NCI-H1048 (cell line): ENCODE data around the gene AOC2.
"Not testable (repeated sequence)": the region's sequence is repeated elsewhere in the genome, so short reads cannot be mapped to it uniquely, and the experiment has no call there.

Source experiments
- DNase-seq: peaks from one replicate; lab custom pipeline; 2025; lab: John Stamatoyannopoulos, UW

AOC2 gene

DNA sequence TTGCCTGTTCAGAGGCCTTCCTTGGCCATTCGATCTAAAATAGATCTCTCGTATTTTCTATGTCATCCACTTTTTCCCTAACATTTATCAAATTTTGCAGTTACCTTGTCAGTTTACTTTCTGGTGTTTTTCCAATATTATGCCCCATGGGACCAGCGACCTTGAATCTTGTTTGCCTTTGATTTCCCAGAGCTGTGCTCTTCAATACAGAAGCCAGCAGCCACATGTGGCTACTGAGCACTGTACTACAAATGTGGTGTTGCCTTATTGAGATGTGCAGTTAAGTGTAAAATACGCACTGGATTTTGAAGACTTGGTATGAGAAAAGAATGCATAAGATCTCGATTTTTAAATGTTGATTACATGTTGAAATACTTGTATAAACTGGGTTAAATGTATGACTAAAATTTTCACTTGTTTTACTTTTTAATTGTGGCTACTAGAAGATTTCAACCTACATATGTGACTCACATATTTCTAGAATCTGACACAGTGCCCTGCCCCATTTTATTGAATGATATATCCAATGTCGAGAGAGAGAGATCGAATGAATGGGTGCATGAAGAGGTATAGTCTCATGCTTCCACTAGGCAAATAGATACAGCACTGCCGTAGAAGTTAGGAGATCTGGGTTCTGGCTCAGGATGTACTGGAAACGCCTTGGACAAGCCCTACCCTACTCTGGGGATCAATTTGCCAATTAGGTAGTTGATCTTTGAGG lies 12.0 kb upstream of the AOC2 start:
- no peak for DNase-seq

DNA sequence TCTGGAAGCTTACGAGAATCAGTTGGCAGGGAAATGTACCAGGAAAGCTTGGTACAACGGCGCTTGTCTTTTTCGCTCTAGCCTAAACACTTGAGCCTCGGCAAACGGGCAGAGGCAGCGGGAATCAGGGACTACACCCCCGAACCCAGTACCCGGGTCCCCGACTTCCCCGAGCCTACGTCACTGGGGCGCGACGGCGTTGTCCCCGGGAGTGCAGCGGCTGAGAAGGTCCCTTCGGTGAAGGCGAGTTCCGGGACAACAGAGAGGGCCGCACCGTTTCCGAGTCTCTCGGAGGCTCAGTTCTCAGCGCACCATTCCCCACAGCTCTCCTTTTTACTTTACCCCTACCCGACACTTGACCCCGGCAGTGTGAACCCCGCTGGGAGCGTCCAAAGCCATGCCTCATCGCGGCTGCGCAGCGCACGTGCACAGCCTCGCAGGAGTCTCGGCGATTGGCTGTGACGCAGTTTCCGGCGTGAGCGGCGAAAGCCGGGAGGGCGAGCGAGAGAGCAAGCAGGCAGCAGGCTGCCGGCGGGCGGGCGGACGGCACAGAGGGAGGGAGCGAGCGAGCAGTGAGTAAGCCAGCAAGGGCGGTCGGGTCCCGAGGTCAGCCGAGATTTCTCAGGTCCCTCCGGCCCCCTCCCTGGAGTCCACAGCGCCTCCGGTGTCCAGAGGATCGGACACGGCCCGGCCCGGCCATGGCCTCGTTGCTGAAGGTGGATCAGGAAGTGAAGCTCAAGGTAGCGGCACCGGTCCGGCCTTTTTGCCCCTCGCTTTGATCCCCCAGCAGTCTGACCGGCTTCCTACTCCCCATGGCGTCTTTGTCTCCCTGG lies 11.2 kb upstream of the AOC2 start, which contains the start of gene PSME3:
PSME3 (plus strand) TSS at position 464 of the 833 bp plus-strand sequence; CDS start at position 699, 235 bp downstream.
- peak; percentile 71 for DNase-seq

DNA sequence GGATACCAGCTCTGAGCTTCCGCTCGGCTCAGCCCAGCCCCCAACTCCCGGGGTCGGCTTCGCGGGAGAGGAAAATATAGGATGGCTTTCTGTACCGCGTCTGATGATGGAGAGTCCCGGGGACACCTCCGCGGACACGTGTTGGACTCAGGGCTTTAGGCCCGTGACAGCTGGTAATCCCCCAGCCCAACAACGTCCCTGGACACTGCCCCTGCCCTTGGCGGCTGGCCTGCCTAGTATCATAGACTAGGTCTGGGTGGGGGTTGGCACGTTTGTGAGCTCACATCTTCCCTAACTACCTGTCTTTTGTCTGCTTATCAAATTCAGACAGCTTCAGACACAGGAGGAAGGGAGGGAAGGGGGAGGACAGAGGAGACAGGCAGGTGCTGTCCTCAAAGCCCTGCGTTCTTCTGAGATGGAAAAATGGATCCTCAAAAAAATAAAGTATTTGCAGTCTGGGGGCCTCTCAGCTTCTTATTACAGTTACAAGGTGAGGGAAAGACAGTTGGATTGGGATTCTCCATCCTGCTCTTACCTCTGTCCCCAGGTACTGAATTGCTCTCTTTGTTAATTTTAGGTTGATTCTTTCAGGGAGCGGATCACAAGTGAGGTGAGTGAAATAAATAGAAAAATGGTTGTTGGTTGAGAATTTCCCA lies 10.5 kb upstream of the AOC2 start:
- no peak for DNase-seq

DNA sequence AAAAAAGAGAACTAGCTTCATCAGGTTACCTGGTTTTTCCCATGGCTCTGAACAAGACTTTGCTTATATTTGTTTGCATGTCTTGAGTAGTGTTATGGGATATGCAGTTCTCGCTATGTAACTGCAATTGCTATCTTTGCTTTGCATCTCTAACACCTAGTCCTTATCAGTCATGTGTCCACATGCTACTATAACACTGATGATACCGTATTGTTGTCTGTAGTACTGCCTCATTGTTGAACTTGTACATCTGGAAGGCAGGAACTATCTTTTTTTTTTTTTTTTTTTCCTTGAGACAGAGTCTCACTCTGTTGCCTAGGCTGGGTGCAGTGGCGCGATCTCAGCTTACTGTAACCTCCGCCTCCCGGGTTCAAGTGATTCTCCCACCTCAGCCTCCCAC lies 8.6 kb upstream of the AOC2 start:
- DNase-seq = no peak

DNA sequence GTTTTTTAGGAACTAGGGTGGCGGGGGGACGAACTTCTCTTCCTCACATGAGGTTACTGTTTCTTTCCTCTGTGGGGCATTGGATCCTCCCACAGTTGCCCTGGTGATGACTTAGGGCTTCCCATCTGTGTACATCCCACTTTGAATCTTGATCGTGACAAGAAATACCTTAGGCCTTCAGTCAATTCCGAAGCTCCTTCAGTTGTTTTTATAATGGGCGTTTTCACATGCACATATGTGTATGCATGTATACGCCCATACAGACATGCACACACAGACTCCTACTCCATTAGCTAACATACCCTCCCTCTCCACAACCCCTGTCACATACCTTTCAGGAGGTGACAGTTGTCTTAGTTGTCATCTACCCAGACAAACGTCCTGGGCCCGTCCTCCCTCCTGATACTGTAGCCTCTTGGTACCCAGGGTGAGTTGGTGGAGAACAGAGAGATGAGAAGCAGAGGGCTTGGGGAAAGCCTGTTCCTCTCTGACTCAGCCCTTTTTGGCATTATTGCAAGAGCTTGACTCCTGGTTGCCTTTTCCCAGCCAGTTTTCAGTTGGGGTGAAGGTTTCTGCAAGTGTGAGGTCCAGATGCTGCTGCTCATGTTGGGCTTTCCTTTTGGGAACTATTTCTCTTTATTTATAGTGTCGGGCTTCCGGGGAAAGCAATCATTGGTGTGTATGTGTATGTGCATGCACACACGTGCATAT lies 2.2 kb upstream of the AOC2 start:
- no peak for DNase-seq

DNA sequence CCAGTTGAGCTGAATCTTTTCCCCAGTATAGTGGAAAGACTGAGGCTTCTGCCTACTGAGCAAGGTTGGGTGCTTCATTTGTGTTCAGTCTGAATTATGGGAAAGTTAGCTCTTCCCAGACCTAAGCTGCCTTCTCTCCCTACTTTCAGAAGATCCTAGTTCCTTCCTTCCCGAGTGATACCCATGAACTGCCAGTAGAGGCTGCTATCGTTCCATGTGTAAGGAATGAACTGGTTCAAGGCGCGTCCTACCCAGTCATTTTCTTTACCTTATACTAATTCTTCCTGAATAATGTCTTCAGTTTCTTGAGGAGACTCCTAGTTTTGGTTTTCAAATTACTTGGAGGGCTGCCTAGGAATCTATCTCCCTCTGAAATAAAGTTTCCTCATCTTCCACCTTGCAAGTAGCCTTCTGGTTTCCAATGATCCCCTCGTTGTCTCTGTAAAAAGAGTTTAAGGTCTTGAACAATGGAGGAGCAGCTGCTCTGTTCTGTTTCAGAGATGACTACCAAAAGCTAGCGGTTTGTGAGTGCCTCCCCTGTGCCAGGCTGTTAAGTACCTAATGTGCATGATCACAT lies 934 bp upstream of the AOC2 start:
- DNase-seq = no peak

DNA sequence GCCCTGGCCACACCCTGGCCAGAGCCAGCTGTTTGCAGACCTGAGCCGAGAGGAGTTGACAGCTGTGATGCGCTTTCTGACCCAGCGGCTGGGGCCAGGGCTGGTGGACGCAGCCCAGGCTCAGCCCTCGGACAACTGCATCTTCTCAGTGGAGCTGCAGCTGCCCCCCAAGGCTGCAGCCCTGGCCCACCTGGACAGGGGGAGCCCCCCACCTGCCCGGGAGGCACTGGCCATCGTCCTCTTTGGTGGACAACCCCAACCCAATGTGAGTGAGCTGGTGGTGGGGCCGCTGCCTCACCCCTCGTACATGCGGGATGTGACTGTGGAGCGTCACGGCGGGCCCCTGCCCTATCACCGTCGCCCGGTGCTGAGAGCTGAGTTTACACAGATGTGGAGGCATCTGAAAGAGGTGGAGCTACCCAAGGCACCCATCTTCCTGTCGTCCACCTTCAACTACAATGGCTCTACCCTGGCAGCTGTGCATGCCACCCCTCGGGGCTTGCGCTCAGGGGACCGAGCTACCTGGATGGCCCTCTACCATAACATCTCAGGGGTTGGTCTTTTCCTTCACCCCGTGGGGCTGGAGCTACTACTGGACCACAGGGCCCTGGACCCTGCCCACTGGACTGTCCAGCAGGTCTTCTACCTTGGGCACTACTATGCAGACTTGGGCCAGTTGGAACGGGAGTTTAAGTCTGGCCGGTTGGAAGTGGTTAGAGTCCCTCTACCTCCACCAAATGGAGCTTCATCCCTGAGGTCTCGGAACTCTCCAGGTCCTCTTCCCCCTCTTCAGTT lies 578 bp downstream of the AOC2 start:
- no peak for DNase-seq

DNA sequence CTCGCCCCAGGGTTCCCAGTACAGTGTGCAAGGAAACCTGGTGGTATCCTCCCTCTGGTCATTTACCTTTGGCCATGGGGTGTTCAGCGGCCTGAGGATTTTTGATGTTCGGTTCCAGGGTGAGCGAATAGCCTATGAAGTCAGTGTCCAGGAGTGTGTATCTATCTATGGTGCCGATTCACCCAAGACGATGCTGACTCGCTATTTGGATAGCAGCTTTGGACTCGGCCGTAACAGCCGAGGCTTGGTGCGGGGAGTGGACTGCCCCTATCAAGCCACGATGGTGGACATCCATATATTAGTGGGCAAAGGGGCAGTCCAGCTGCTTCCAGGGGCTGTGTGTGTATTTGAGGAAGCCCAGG lies 1.2 kb downstream of the AOC2 start:
- DNase-seq = no peak

DNA sequence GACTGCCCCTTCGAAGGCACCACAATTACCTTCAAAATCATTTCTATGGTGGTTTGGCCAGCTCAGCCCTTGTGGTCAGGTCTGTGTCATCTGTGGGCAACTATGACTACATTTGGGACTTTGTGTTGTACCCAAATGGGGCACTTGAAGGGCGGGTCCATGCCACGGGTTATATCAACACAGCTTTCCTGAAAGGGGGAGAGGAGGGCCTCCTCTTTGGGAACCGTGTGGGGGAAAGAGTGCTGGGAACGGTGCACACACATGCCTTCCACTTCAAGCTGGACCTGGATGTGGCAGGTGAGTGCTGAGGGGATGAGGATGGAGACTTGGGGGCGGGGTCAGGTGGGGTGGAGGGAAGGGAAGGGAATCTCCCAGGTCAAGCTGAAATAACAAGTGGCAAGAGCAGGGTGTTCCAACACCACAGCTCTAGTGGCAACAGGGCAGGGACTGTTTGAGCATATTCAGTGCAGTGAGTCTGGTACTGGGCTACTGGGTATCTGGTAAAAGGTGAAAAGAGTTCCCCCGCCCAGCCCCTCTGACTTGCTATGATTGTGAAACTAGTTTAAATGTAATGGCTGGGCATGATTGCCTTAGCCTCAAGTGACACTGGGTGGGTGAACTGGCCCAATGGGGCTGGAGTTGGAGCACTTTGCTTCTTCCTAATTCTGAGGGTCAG lies 1.7 kb downstream of the AOC2 start:
- no peak for DNase-seq

DNA sequence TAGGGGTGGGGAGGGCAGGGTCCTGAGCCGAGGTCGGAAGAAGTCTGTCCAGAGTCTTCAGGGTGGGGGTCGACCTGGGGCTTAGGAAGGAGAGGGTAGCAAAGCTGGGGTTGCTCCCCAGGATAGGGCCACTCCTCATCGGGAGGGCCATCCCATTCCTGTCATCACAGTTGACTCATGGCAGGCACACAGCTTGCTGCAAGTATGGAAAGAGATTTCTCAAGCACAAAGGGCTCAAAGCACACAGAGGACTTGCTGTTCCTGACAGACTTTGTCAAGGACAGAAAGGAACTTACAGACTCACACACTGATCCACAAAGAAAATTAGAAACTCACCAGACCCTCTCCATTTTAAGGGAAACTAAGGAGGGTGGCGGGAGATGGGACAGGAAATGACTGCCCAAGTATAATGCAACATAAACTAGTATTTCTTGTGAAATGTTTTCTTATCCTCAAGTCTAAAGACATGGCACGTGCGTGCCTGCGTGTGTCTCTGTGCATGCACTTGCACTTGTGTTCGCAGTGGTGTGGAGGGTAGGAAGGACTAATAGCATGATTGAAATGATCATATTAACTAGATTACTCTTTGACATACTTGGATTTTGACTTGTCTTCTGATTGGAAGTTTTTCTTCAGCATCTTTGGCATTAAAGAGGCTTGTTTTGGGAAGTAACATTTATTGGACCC lies 2.4 kb downstream of the AOC2 start:
- DNase-seq = no peak

DNA sequence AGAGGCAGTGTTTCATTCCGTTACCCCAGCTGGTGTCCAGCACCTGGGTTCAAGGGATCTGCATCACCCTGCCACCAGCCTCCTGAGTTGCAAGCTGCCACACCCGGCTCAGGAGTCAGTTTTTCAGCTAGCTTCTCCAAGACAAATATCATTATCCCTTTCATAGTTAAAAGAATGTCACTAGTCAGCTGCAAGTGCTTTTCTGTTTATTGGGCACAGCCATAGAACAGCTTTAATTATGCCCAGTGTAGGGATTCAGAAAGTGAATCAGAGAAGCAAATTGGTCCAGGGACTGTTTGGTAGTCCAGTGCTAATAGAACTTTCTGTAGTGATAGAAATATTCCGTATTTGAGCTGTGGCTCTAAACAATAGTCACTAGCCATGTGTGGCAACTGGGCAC lies 3.7 kb downstream of the AOC2 start:
- no peak for DNase-seq

DNA sequence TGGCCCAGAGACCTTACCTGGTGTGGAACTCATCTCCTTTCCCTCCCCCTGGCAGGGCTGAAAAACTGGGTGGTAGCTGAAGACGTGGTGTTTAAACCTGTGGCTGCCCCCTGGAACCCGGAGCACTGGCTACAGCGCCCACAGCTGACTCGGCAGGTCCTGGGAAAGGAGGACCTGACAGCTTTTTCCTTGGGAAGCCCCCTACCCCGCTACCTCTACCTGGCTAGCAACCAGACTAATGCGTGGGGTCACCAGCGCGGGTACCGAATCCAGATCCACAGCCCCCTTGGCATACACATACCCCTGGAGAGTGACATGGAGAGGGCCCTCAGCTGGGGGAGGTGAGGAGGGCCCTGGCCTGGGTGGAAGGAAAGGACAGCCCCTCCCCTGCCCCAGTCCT lies 4.7 kb downstream of the AOC2 start:
- DNase-seq = no peak

DNA sequence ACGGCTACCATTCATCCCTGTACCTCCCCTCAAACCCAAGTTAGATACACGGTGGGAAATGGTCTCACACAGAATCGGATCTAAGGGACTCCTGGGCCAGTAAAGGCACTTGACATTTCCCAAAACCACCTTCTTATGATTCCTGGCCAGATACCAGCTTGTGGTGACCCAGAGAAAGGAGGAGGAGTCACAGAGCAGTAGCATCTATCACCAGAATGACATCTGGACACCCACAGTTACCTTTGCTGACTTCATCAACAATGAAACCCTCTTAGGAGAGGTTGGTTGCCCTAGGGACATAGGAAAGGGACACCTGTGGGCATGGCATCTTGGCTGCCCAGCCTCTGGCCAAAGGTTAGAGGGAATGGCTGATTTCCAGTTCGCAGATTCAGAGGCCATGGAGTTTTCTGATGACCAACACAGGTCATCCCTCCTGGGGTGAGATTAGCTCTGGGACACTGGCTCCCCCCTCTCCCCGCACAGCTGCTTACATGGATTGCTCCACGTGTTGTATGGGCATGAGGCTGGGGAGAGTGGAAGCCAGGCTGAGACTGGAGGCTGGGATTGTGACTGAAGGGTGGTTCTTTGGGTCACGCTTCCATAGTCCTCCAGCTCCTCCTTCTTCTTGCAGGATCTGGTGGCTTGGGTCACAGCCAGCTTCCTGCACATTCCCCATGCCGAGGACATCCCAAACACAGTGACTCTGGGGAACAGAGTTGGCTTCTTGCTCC lies 5.2 kb downstream of the AOC2 start:
- no peak for DNase-seq

DNA sequence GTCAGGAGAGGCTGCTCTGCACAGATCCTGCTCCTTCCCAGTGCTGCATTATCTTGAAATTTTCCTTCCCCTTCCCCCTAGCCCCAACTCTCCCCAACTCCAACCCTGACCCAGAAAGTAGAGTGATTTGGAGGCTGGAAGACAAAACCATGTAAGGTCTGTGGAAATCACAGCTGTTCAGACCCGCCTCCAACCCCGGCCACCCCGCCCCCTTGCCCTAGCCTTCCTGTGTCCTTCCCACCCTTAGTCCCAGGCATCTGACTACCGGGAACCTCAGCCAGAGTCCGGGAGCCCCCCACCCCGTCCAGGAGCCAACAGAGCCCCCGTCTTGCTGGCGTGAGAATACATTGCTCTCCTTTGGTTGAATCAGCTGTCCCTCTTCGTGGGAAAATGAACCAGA lies 6.6 kb downstream of the AOC2 start, which contains the start of gene AOC3:
AOC3 (plus strand) TSS at position 246 of the 400 bp plus-strand sequence; CDS start at position 391, 145 bp downstream.
- no peak for DNase-seq

DNA sequence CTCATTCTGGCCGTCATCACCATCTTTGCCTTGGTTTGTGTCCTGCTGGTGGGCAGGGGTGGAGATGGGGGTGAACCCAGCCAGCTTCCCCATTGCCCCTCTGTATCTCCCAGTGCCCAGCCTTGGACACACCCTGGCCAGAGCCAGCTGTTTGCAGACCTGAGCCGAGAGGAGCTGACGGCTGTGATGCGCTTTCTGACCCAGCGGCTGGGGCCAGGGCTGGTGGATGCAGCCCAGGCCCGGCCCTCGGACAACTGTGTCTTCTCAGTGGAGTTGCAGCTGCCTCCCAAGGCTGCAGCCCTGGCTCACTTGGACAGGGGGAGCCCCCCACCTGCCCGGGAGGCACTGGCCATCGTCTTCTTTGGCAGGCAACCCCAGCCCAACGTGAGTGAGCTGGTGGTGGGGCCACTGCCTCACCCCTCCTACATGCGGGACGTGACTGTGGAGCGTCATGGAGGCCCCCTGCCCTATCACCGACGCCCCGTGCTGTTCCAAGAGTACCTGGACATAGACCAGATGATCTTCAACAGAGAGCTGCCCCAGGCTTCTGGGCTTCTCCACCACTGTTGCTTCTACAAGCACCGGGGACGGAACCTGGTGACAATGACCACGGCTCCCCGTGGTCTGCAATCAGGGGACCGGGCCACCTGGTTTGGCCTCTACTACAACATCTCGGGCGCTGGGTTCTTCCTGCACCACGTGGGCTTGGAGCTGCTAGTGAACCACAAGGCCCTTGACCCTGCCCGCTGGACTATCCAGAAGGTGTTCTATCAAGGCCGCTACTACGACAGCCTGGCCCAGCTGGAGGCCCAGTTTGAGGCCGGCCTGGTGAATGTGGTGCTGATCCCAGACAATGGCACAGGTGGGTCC lies 7.2 kb downstream of the AOC2 start:
- DNase-seq = not testable (repeated sequence)

DNA sequence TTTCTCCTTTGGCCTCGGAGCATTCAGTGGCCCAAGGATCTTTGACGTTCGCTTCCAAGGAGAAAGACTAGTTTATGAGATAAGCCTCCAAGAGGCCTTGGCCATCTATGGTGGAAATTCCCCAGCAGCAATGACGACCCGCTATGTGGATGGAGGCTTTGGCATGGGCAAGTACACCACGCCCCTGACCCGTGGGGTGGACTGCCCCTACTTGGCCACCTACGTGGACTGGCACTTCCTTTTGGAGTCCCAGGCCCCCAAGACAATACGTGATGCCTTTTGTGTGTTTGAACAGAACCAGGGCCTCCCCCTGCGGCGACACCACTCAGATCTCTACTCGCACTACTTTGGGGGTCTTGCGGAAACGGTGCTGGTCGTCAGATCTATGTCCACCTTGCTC lies 8.0 kb downstream of the AOC2 start:
- DNase-seq = no peak

DNA sequence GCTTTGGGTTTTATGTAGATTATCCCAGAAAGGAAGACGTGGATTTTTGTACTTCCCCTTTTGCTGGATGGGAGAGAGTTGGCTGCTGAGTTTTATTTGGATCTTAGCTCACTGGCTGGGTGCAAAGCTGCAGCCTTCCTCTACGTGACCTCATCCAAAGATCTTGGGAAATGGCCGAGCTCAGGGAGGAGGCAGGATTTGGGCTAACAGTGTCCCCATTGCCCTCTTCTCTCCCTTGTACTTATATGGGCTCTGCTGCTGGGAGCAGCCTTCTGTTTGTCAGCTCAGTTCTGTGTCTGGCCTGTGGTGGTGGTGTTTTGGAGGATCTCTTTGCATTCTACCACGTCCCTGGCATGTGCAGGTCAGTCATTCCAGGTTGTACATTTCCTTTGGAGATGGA lies 8.6 kb downstream of the AOC2 start:
- no peak for DNase-seq

DNA sequence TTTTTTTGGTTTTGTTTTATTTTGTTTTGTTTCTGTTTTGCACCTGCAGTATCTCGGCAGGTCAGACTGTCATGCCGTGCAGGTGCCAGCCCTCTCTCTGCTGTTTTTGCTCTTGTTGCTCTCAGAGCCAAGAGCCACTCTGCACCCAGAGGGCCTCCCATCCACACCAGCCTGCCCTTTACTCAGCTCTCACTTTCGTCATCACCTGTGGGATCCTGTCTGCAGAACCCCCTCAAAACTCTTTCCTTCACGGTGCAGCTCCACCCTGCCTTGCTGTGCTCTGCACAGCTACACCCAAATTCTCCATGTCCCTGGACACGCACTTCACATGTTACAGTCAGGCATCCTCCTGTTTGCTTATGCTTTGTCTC lies 9.2 kb downstream of the AOC2 start:
- no peak for DNase-seq
